Activated CD4-positive, alpha-beta T cell treated with anti-CD3 and anti-CD28 coated beads, Interleukin-10, Interleukin-2, amounts not matched to agents 100 ng/mL and 50 ng/mL, durations not matched to agents 16 hours and 8 hours (primary cell): ENCODE data around the gene GBP7.
A peak's percentile ranks its signal among the peaks of the same experiment; 100 is the strongest.
"Not testable (repeated sequence)": the region's sequence is repeated elsewhere in the genome, so short reads cannot be mapped to it uniquely, and the experiment has no call there.

Source experiments
- DNase-seq: peaks from one replicate; pipeline ENCODE4 v3.0.0-alpha.2; 2020

GBP7 gene

GRCh38 chr1:89175601-89176256, at the start of gene GBP7:
Gene GBP7 (minus strand): TSS chr1:89176003. CDS start chr1:89171935, 4,068 bp downstream.
- no peak for DNase-seq

GRCh38 chr1:89221341-89221740, 45.5 kb upstream of the GBP7 start:
- DNase-seq = no peak

GRCh38 chr1:89219851-89220250, 44.0 kb upstream of the GBP7 start:
- not testable (repeated sequence) for DNase-seq

- not testable (repeated sequence) for DNase-seq
Observed at GRCh38 chr1:89218941-89219340, 43.1 kb upstream of the GBP7 start.

- no peak for DNase-seq
Observed at GRCh38 chr1:89213347-89213746, 37.5 kb upstream of the GBP7 start.

GRCh38 chr1:89211035-89211634, 35.3 kb upstream of the GBP7 start:
- DNase-seq = no peak

GRCh38 chr1:89206373-89206772, 30.6 kb upstream of the GBP7 start:
- DNase-seq = no peak

GRCh38 chr1:89203166-89203565, 27.4 kb upstream of the GBP7 start:
- no peak for DNase-seq

GRCh38 chr1:89201106-89201794, 25.4 kb upstream of the GBP7 start:
- no peak for DNase-seq

GRCh38 chr1:89200663-89201062, 24.9 kb upstream of the GBP7 start:
- DNase-seq = peak; percentile 19

- peak; percentile 15 for DNase-seq
Observed at GRCh38 chr1:89199525-89200031, 23.8 kb upstream of the GBP7 start.

- DNase-seq = peak; percentile 73
Observed at GRCh38 chr1:89198491-89199072, 22.8 kb upstream of the GBP7 start, which contains the start of gene GBP4. Gene GBP4 (minus strand): TSS chr1:89198942. CDS start chr1:89198834, 108 bp downstream.

- no peak for DNase-seq
Observed at GRCh38 chr1:89198081-89198480, 22.3 kb upstream of the GBP7 start.

- DNase-seq = no peak
Observed at GRCh38 chr1:89195476-89195875, 19.7 kb upstream of the GBP7 start.

- no peak for DNase-seq
Observed at GRCh38 chr1:89191314-89191713, 15.5 kb upstream of the GBP7 start.

- no peak for DNase-seq
Observed at GRCh38 chr1:89190017-89190416, 14.2 kb upstream of the GBP7 start.

- DNase-seq = no peak
Observed at GRCh38 chr1:89179343-89179742, 3.5 kb upstream of the GBP7 start.

GRCh38 chr1:89176971-89177370, 1.2 kb upstream of the GBP7 start:
- DNase-seq = no peak

GRCh38 chr1:89174491-89174890, 1.3 kb downstream of the GBP7 start:
- DNase-seq = no peak

GRCh38 chr1:89172468-89173143, 3.2 kb downstream of the GBP7 start:
- no peak for DNase-seq

GRCh38 chr1:89171067-89171438, 4.8 kb downstream of the GBP7 start:
- peak; percentile 33 for DNase-seq

GRCh38 chr1:89170170-89171066, 5.4 kb downstream of the GBP7 start:
- no peak for DNase-seq
